ENCODE data around the gene CALHM5.

Gene CALHM5

GRCh38 chr6:116491610-116492330, 19.7 kb upstream of the CALHM5 start:
- no peak for TF ChIP-seq TCF12 (IDR thresholded peaks at IDR 0.05; ENCODE audit: low read depth)
- no peak for TF ChIP-seq EP300 (IDR thresholded peaks at IDR 0.05; ENCODE audit: borderline replicate concordance)
- TF ChIP-seq CEBPB (IDR thresholded peaks at IDR 0.05): no peak
- TF ChIP-seq MAX (IDR thresholded peaks at IDR 0.05): no peak
- no peak for TF ChIP-seq ZBTB7A (IDR thresholded peaks at IDR 0.05; ENCODE audit: low read depth)
- TF ChIP-seq EGR1 (IDR thresholded peaks at IDR 0.05): no peak
- no peak for TF ChIP-seq TEAD4 (IDR thresholded peaks at IDR 0.05)
- TF ChIP-seq, protein P1, sequence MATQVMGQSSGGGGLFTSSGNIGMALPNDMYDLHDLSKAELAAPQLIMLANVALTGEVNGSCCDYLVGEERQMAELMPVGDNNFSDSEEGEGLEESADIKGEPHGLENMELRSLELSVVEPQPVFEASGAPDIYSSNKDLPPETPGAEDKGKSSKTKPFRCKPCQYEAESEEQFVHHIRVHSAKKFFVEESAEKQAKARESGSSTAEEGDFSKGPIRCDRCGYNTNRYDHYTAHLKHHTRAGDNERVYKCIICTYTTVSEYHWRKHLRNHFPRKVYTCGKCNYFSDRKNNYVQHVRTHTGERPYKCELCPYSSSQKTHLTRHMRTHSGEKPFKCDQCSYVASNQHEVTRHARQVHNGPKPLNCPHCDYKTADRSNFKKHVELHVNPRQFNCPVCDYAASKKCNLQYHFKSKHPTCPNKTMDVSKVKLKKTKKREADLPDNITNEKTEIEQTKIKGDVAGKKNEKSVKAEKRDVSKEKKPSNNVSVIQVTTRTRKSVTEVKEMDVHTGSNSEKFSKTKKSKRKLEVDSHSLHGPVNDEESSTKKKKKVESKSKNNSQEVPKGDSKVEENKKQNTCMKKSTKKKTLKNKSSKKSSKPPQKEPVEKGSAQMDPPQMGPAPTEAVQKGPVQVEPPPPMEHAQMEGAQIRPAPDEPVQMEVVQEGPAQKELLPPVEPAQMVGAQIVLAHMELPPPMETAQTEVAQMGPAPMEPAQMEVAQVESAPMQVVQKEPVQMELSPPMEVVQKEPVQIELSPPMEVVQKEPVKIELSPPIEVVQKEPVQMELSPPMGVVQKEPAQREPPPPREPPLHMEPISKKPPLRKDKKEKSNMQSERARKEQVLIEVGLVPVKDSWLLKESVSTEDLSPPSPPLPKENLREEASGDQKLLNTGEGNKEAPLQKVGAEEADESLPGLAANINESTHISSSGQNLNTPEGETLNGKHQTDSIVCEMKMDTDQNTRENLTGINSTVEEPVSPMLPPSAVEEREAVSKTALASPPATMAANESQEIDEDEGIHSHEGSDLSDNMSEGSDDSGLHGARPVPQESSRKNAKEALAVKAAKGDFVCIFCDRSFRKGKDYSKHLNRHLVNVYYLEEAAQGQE (IDR thresholded peaks at IDR 0.05; ENCODE audit: low read depth): no peak
- TF ChIP-seq NFIC (IDR thresholded peaks at IDR 0.05): no peak
- TF ChIP-seq FOXM1 (IDR thresholded peaks at IDR 0.05; ENCODE audit: borderline replicate concordance, low read depth): no peak
- no peak for TF ChIP-seq CREB1 (IDR thresholded peaks at IDR 0.05; ENCODE audit: low read depth)
- TF ChIP-seq, protein P2, sequence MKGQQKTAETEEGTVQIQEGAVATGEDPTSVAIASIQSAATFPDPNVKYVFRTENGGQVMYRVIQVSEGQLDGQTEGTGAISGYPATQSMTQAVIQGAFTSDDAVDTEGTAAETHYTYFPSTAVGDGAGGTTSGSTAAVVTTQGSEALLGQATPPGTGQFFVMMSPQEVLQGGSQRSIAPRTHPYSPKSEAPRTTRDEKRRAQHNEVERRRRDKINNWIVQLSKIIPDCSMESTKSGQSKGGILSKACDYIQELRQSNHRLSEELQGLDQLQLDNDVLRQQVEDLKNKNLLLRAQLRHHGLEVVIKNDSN (IDR thresholded peaks at IDR 0.05): no peak

GRCh38 chr6:116492331-116493067, 18.9 kb upstream of the CALHM5 start:
- TF ChIP-seq MAX (IDR thresholded peaks at IDR 0.05) (no peak), YY1 (IDR thresholded peaks at IDR 0.05; ENCODE audit: low read depth) (no peak), TAF1 (IDR thresholded peaks at IDR 0.05; ENCODE audit: low read depth) (no peak), CEBPB (IDR thresholded peaks at IDR 0.05) (no peak), TEAD4 (IDR thresholded peaks at IDR 0.05) (no peak), FOXM1 (IDR thresholded peaks at IDR 0.05; ENCODE audit: borderline replicate concordance, low read depth) (no peak), EGR1 (IDR thresholded peaks at IDR 0.05) (no peak), RAD21 (IDR thresholded peaks at IDR 0.05; ENCODE audit: low read depth) (no peak), TCF12 (IDR thresholded peaks at IDR 0.05; ENCODE audit: low read depth) (no peak), CREB1 (IDR thresholded peaks at IDR 0.05; ENCODE audit: low read depth) (no peak), NFIC (IDR thresholded peaks at IDR 0.05) (no peak), ZBTB7A (IDR thresholded peaks at IDR 0.05; ENCODE audit: low read depth) (no peak), EP300 (IDR thresholded peaks at IDR 0.05; ENCODE audit: borderline replicate concordance) (no peak)
- TF ChIP-seq, protein P2 (IDR thresholded peaks at IDR 0.05): no peak
- TF ChIP-seq, protein P1 (IDR thresholded peaks at IDR 0.05; ENCODE audit: low read depth): no peak

GRCh38 chr6:116497113-116497676, 14.2 kb upstream of the CALHM5 start:
- TF ChIP-seq CREB1 (IDR thresholded peaks at IDR 0.05; ENCODE audit: low read depth) (no peak), MAX (IDR thresholded peaks at IDR 0.05) (no peak), EGR1 (IDR thresholded peaks at IDR 0.05) (no peak), RAD21 (IDR thresholded peaks at IDR 0.05; ENCODE audit: low read depth) (no peak), FOXM1 (IDR thresholded peaks at IDR 0.05; ENCODE audit: borderline replicate concordance, low read depth) (no peak), ZBTB7A (IDR thresholded peaks at IDR 0.05; ENCODE audit: low read depth) (no peak), TCF12 (IDR thresholded peaks at IDR 0.05; ENCODE audit: low read depth) (no peak), TEAD4 (IDR thresholded peaks at IDR 0.05) (no peak), EP300 (IDR thresholded peaks at IDR 0.05; ENCODE audit: borderline replicate concordance) (no peak), TAF1 (IDR thresholded peaks at IDR 0.05; ENCODE audit: low read depth) (no peak), NFIC (IDR thresholded peaks at IDR 0.05) (no peak), YY1 (IDR thresholded peaks at IDR 0.05; ENCODE audit: low read depth) (no peak), CEBPB (IDR thresholded peaks at IDR 0.05) (no peak)
- TF ChIP-seq, protein P1 (IDR thresholded peaks at IDR 0.05; ENCODE audit: low read depth): no peak
- TF ChIP-seq, protein P2 (IDR thresholded peaks at IDR 0.05): no peak
